ENCODE data around the gene CFAP251. TPM values are rescaled to one million over a fixed set of nuclear protein-coding genes. Genes with fewer than 3 reads are reported as not detected.
"Not testable (repeated sequence)": the region's sequence is repeated elsewhere in the genome, so short reads cannot be mapped to it uniquely, and the experiment has no call there.

The CFAP251 gene, protein sequence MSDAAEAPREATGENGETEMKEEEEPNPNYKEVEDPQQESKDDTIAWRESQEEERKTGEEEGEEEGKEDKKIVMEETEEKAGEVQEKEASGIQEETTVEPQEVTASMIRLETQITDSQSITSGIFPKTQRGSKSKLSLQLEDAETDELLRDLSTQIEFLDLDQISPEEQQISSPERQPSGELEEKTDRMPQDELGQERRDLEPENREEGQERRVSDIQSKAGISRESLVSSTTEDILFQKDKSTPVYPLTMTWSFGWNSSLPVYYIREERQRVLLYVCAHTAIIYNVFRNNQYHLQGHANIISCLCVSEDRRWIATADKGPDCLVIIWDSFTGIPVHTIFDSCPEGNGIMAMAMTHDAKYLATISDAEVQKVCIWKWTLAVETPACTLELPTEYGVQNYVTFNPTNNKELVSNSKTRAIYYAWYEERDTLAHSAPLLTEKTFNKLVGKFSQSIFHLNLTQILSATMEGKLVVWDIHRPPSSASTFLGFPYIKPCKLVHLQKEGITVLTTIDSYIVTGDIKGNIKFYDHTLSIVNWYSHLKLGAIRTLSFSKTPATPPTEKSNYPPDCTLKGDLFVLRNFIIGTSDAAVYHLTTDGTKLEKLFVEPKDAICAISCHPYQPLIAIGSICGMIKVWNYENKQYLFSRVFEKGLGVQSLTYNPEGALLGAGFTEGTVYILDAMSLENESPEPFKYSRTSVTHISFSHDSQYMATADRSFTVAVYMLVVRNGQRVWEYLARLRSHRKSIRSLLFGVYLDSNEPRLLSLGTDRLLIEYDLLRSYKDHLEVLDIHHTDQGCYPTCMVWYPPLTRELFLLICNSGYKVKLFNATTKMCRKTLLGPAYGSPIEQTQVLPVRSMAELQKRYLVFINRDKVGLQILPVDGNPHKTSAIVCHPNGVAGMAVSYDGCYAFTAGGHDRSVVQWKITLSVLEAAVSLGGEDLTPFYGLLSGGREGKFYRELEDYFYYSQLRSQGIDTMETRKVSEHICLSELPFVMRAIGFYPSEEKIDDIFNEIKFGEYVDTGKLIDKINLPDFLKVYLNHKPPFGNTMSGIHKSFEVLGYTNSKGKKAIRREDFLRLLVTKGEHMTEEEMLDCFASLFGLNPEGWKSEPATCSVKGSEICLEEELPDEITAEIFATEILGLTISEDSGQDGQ
- polyA plus RNA-seq (ENCODE audit: insufficient read length): 1.3 TPM

- DNase-seq (ENCODE audit: low read depth): no peak
These were observed at the start of gene CFAP251 for GRCh38 chr12:121917950-121918678. Gene CFAP251 (plus strand): TSS chr12:121918592. CDS start chr12:121921306, 2,714 bp downstream.

GRCh38 chr12:121869229-121869628 is 49.2 kb upstream of the CFAP251 start:
- not testable (repeated sequence) for DNase-seq (ENCODE audit: low read depth)

DNA sequence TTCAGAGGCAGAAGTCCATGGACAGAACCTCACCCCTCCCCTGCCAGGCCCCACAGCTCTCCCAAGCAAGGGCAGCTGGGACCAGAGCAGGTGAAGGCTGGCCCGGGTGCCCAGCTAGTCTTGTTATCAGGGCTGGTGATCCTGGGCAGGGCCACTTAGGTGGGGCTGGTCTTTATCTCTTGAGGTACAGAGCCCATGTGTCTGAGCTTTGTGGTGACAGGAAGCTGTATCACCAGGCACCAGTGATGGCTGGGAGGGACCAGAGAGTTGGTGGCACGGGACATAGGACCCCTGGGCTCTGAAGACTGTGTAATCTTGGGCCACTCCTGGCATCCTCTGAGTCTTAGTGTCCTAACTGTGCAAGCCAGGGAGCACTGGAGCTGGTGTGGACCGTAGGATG is 46.9 kb upstream of the CFAP251 start:
- no peak for DNase-seq (ENCODE audit: low read depth)

- DNase-seq (ENCODE audit: low read depth): peak; percentile 41
These were observed 45.7 kb upstream of the CFAP251 start for GRCh38 chr12:121872546-121873215.

DNA sequence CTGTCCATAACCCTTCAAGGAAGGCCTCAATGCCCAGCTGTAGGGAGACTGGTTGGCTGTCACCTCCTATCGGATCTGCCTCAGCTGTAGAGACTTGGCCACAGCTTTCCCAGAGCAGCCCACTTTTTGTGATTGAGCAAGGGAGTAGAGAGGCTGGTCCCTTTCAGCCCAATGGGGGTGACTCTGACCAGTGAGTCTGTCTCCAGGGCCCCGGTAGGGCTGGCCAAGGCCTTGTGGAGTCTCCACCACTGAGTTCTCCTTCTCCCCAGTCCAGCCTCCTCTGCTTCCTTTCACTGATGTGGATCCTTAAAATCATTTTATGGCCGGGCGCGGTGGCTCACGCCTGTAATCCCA is 45.2 kb upstream of the CFAP251 start:
- no peak for DNase-seq (ENCODE audit: low read depth)

- DNase-seq (ENCODE audit: low read depth): no peak
These were observed 44.3 kb upstream of the CFAP251 start for GRCh38 chr12:121874071-121874470.

GRCh38 chr12:121875582-121875981 is 42.8 kb upstream of the CFAP251 start:
- DNase-seq (ENCODE audit: low read depth): no peak

DNA sequence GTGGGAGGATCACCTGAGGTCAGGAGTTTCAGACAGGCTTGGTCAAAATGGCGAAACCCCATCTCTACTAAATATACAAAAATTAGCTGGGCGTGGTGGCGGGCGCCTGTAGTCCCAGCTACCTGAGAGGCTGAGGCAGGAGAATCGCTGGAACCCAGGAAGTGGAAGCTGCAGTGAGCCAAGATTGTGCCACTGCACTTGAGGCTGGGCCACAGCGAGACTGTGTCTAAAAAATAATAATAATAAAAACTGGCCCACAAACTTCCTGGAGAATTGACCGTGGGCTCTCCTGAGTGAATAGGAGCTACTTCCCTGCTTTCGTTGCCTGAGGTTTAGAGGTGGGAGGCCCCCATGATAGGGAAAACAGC is 42.3 kb upstream of the CFAP251 start:
- not testable (repeated sequence) for DNase-seq (ENCODE audit: low read depth)

DNA sequence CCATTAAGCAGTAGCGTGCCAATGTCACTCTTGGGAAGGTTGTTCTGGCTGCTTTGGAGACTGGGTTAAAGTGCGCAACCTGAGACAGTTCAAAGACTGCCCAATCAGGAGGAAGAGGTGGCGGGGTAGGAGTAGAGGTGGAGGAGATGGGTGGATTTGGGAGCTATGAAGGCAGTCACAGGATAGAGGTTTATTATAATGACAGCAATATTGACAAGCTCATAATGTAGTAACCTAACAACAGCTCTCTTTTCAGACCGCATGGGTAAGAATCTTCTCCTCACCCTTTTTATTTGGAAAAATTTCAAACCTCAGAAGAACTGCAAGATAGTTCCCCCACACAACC is 35.1 kb upstream of the CFAP251 start:
- no peak for DNase-seq (ENCODE audit: low read depth)

DNA sequence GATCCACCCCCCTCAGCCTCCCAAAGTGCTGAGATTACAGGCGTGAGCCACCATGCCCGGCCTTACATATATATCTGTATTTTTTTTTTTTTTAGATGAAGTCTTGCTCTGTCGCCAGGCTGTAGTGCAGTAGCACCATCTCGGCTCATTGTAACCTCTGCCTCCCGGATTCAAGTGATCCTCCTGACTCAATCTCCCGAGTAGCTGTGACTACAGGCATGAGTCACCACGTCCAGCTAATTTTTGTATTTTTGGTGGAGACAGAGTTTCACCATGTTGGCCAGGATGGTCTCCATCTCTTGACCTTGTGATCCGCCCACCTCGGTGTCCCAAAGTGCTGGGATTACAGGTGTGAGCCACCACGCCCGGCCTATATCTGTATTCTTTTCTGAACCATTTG is 33.3 kb upstream of the CFAP251 start:
- DNase-seq (ENCODE audit: low read depth): not testable (repeated sequence)

DNA sequence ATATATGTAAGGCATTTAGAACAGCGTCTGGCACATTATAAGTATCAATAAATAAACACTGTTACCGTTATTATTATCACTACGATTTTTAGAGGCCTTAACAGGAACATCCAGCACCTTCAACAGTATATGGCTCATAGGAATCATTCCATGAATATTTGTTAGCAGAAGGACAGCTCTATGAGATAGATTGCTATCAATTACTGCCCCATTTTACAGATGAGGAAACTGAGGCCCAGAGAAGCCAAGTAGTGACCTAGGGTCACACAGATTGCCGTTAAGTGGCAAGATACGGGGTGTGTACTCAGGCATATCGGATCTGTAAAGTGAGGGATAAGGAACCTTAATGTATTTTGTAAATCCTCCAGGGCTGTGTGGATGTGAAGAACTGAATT is 30.3 kb upstream of the CFAP251 start:
- DNase-seq (ENCODE audit: low read depth): no peak

DNA sequence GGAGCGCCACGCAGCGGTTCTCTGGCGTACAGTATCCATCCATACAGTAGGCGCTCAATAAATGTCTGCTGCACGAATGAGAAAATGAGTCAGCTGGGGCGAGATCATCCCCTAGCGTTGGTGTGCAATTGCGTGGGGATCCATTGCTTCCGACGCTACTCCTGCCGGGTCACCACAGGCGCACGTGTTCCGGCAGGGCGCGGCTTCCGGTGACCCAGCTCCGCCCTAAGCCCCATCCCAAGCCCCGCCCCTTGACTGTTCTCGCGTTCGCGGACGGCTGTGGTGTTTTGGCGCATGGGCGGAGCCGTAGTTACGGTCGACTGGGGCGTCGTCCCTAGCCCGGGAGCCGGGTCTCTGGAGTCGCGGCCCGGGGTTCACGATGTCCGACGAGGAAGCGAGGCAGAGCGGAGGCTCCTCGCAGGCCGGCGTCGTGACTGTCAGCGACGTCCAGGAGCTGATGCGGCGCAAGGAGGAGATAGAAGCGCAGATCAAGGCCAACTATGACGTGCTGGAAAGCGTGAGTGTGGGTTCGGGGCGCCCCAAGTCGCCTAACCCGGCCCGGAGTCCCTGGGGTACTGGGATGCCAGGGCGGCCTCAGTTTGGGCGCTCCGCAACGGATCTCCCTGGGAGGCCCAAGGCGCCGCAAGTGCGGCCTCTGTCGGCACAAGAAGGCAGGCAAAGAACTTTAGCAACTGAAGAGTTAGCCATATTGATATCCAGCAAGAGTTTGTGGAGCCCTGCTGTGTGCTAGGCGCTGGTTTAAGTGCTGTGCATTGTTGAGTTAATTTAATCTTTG is 29.7 kb upstream of the CFAP251 start, which contains the start of gene PSMD9:
TSS of gene PSMD9 (plus strand) at position 313 of the 796 bp plus-strand sequence. CDS start at position 380, 67 bp downstream.
- DNase-seq (ENCODE audit: low read depth): peak; percentile 86

DNA sequence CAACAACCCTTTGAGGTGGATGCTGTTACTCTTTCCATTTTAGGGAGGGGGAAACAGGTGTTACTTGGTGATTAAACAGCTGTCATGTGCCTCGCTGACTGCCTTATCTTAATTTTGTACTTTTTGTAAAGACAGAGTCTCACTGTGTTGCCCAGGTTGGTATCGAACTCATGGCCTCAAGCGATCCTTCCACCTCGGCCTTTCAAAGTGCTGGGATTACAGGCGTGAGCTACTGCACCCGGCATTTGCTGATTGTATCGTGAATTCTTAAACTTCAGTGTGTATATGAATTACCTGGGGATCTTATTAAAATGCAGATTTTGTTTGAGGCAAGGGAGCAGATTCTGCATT is 29.1 kb upstream of the CFAP251 start:
- DNase-seq (ENCODE audit: low read depth): no peak

DNA sequence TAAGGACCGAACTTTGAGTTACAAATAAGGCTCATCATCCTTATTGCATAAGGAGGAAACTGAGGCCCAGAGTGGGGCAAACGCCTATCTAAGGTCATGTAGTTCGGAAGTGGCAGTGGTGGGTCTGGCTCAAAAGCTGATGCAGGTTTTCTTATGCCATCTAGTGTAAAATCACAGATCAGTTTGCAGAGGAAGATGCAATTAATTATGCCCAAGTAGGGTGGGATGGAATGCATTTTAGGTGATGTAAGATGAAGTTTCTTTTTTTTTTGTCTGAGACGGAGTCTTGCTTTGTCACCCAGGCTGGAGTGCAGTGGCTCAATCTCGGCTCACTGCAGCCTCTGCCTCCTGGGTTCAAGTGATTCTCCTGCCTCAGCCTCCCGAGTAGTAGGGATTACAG is 28.7 kb upstream of the CFAP251 start:
- not testable (repeated sequence) for DNase-seq (ENCODE audit: low read depth)

DNA sequence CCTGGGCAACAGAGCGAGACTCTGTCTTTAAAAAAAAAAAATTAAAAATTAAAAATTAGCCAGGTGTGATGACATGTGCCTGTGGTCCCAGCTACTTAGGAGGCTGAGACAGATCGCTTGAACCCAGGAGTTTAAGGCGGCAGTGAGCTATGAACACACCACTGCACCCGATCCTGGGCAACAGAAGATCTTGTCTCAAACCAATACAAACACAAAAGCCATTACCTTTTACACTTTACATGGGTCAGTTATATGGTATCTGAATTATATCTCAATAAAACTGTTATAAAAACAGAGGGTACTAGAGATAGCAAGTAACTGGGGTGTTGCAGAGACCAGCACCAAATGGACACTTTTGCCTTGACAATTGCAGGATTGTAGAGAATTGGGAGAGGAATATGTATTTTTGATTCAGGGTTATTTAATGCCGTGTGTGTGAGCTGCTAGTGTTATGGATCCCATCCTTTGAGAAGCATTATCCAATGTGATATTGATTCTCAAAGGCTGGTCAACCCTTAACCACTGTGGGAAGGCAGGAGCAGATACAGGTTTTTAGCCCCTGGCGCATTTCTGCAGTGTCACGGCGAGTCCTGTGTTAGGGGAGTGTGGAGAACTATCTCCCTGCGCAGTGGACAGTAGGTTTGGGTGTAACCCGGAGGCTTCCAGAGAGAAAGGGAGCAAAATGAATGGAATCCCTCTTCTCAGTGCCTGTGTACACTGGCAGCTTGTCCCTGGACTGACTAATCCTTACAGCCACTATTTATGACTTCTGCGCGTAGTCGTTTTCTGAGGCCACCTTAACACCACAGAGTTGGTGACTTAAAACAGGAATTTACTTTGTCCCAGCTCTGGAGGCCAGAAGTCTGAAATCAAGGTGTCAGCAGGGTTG is 25.5 kb upstream of the CFAP251 start:
- no peak for DNase-seq (ENCODE audit: low read depth)

- DNase-seq (ENCODE audit: low read depth): no peak
These were observed 24.4 kb upstream of the CFAP251 start for GRCh38 chr12:121893961-121894460.

- no peak for DNase-seq (ENCODE audit: low read depth)
These were observed 23.8 kb upstream of the CFAP251 start for GRCh38 chr12:121894633-121895032.

- DNase-seq (ENCODE audit: low read depth): no peak
These were observed 20.1 kb upstream of the CFAP251 start for GRCh38 chr12:121898287-121898686.

GRCh38 chr12:121899590-121899989 is 18.8 kb upstream of the CFAP251 start:
- DNase-seq (ENCODE audit: low read depth): no peak
